ENCODE measurements around the gene TRIP6.

TRIP6 gene

DNA sequence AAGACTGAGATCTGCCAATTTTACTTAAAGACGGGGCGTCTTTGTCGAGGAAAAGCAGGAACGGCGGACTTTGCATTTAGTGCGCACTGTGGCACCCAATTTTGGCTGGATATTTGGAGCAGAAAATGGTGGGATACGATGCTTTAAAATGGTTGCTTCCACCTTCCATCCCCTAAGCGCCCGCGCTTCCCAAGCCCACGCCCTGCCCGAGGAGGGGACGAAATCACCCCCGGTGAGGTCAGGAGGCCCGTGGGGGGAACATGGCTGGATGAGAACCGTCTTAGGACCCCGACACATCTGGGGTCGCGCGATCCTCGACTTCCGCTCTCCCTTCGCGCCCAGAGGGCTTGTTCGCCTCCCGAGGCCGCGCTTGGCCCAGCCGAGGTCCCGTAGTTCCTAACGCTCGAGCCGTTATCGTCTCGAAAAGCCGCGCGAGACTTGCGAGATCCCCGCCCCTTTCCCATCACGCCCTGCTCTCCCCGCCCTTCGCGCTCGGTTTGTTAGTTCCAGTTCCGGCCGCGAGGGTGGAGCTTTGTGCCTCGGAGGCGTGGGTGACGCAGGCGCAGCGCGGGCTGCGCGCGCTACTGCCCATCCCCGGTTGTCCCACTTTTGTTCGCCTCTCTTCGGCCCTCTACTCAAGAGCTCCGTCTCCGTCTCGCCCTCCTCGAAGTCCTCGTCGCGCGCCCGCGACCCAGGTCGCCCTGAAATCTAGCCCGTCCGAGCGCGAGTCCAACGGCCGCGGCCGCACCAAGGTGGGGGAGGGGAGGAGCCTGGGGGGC lies 7.6 kb downstream of the TRIP6 start, which contains the start of gene SRRT:
SRRT (plus strand) TSS at position 527 of the 779 bp plus-strand sequence. CDS start 488 bp downstream, outside the sequence.
- DNase-seq: peak; percentile 99

DNA sequence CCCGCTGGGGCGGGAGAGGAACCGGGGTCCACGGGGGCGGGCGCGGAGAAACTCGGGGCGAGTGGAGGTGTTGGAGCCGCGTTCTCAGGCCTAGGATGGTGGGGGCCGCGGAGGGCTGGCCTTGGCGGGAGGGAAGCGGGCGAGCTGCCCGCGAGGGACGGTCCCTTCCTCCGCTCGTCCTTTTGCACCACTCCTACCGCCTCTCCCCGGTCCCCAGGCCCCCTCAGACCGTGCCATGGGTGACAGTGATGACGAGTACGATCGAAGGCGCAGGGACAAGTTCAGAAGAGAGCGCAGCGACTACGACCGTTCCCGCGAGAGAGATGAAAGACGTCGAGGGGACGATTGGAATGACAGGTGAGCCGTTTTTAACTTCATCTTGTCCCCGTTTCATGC lies 8.2 kb downstream of the TRIP6 start:
- DNase-seq: peak; percentile 13 to 40

DNA sequence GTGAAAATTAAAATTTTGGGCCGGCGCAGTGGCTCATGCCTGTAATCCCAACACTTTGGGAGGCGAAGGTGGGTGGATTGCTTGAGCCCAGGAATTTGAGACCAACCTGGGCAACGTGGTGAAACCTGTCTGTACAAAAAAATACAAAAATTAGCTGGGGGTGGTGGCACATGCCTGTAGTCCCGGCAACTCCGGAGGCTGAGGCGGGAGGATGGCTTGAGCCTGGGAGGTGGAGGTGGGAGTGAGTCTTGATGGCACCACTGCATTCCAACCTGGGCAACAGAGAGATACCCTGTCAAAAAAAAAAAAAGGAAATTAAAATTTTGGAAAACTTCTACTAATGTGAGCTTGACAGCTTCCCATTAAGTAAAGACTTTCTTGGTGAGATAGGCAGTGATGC lies 10.8 kb downstream of the TRIP6 start:
- DNase-seq: no peak

DNA sequence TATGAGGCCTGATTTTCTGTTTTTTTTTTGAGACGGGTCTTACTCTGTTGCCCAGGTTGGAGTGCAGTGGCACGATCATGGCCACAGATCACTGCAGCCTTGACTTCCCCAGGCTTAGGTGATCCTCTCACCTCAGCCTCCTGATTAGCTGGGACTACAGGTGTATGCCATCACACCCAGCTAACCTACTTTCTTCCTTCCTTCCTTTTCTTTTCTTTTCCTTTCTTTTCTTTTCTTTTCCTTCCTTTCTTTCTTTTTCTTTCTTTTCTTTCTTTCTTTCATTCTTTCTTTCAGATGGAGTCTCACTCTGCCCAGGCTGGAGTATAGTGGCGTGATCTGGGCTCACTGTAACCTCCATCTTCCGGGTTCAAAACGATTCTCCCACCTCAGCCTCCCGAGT lies 11.5 kb downstream of the TRIP6 start:
- DNase-seq: no peak

DNA sequence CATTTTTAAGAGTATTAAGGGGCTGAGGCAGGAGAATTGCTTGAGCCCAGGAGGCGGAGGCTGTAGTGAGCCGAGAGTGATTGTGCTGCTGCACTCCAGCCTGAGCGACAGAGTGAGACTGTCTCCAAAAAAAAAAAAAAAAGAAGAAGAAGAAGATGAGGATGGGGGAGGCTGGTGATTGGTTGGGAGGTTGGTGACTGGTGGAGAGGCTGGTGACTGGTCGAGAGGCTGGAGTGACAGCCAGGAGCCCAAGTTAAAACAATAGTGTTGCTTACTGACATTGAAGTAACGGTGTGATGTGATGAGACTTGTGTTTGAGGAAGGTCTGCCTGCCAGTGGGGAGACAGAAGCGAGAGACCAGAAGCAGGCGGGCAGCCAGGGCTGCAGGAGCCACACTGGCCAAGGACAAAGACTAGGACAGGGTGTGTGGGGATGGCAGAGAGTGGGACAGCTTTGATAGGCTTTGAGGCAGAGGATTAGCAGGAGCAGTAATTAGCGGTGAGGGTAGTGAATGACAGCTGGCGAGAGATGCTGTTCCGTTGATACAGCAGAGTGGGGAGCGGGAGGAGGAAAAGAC lies 12.6 kb downstream of the TRIP6 start:
- no peak for DNase-seq

DNA sequence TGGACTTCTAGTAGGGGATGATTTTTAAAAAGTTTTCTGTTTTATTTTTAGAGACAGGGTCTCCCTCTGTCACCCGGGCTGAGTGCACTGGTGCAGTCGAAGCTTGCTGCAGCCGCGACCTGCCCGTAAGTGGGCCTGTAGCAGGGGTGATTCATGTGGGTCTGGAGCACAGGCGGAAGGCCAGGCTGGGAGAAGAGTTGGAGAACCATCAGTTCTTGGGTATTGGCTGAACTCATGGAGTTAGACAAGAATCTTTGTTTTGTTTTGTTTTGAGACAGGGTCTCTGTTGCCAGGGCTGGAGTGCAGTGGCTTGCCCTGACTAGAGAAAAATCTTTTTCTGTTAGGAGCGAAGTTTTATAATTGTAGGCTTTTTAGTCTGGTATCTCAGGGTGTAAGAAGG lies 13.5 kb downstream of the TRIP6 start:
- DNase-seq: no peak

DNA sequence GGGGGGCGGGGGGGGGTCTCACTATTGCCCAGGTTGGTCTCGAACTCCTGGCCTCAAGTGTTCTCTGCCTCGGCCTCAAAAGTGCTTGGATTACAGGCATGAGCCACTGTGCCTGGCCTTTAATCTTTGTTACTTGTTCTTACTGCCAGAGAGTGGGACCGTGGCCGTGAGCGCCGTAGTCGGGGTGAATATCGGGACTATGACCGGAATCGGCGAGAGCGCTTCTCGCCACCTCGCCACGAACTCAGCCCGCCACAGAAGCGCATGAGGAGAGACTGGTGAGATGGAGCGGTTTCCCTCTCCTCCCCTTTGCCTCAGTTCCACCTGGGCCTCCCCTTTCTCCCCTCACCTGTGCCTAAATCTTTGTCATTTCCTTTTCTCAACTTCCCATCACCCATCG lies 13.9 kb downstream of the TRIP6 start:
- DNase-seq: no peak

DNA sequence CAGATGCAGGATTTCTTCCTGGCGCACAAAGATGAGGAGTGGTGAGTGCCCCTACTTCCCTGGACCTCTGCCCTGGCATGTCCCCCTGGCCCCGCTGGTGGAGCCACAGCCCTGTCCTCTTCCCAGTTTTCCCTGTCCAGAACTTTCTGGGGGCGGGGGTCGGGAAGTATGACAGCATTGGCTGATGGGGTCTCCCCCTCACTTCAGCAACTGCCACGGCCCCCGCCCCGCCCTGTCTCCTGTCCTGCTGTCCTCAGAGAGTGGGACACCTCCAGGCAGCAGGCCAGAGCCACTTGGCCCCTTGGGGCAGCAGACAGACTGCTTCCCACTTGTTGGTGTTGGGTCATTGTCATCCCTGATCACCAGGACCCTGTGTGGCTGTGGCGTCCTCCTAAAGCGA lies 15.0 kb downstream of the TRIP6 start:
- DNase-seq: no peak

DNA sequence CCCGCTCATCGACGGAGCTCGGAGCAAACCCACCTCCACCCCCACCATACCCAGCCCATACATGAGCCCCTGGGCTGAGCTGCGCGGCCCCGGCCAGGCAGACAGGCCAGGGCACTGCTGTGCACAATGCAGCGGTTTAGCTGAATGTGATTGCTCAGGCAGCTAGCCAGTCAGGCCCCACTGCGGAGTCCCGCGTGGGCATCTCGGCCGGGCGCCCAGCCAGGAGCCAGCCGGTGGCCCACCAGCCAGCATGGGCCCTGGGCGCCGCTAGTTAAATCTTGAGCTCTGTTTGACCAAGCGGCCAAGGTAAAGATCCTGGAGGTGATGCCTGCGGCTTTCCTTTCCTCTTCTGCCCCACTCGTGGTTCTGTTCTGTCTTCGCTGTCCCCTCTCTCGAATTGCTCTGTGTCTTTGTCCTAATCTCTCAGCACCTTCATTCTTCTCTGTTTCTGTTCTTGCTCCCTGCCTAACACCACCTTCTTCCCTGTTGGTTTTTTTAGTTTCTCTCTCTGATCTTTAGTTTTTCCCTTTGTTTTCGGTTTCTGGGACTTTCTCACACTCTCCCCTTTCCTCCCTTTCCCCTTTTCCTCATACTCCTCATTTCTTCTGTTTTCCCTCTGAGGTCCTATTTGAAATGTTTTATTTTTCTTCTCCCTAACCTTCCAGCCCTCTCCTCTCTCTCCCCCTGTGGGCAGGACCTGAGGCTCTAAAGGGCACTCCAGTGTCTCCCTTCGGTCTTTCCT lies 15.8 kb downstream of the TRIP6 start:
- no peak for DNase-seq

DNA sequence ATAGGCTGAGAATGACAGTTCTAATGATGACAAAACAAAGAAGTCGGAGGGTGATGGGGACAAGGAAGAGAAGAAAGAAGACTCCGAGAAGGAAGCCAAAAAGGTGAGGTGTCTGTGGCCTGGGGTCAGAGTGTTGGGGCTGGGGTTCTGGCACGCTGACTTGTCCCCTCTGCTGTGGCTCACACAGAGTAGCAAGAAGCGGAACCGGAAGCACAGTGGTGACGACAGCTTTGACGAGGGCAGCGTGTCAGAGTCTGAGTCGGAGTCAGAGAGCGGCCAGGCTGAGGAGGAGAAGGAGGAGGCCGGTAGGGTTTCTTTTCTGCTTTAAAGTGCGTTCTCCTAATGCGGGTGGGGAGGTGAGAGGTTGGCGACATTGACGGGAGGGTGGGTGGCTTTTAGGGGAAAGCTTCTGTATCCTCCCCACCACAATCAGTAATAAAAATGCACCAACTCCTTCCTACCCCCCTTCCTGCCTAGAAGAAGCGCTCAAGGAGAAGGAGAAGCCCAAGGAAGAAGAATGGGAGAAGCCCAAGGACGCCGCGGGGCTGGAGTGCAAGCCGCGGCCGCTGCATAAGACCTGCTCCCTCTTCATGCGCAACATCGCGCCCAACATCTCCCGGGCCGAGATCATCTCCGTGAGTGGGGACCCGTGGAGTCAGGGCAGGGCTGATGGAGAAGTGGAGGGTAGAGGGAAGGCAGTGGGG lies 17.7 kb downstream of the TRIP6 start:
- no peak for DNase-seq

DNA sequence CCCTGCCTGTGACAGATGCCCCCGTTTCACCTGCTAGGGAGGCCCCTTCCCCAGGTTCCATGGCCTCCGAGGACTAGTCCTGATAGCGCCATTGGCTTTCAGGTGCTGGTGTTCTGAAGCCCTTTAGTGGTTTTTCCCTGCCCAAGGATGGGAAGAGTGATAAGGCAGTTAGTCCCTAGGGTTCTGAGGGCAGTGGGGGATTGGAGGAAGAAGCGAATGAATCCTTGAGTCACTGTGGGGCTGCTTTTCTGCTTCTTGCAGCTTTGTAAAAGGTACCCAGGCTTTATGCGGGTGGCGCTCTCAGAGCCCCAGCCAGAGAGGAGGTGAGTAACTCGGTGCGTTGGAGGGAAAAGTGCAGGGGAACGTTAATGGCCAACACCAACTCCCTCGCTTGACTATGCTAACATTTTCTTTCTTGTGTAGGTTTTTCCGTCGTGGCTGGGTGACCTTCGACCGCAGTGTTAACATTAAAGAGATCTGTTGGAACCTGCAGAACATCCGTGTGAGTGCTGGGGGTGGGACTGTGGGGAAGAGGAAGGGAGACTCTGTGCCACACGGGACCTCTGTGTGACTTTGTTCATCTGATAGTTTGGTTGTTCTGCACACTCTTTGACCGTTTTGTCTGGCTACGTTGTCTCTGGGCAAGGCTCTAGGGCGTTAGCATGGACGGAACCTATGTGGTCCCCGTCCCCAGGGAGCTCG lies 18.4 kb downstream of the TRIP6 start:
- no peak for DNase-seq

DNA sequence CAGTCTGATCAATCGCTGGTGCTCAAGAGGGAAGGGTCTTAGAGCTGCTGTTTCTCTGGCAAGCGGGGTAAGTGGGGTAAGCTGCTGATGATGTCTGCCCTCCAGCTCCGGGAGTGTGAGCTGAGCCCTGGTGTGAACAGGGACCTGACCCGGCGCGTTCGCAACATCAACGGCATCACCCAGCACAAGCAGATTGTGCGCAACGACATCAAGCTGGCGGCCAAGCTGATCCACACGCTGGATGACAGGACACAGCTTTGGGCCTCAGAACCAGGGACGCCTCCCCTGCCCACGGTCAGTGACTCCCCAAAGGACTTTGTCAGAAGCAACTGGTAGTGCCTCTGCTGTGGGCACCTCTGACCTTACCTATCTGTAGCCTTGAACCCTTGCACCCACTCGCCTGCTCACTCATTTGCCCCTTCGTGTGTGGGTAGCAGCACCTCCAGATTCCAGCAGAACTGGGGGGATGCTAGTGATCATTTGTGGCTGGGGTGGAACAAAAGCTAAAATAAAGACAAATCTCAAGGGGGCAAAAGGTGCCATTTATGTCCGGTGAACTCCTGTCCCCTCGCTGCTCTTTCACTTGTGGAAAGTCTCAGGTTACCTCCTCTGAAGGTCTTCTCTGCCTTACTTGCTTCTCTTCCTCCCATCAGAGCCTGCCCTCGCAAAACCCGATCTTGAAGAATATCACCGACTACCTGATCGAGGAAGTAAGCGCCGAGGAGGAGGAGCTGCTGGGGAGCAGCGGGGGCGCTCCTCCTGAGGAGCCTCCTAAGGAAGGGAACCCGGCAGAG lies 19.2 kb downstream of the TRIP6 start:
- DNase-seq: no peak

DNA sequence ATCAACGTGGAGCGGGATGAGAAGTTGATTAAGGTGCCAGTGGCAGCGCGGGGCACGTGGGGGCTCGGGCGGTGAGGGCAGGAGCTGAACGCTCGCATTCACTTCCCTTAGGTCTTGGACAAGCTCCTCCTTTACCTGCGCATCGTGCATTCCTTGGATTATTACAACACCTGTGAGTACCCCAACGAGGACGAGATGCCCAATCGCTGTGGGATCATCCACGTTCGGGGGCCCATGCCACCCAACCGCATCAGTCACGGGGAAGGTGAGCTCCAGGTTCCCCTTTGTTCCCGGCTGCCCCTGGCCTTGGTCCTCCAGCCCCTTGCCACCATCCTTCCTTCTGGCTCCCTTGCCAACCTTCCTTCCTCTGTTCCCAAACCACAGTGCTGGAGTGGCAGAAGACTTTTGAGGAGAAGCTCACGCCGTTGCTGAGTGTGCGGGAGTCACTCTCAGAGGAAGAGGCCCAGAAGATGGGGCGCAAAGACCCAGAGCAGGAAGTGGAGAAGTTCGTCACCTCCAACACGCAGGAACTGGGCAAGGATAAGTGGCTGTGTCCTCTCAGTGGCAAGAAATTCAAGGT lies 19.8 kb downstream of the TRIP6 start:
- DNase-seq: no peak

DNA sequence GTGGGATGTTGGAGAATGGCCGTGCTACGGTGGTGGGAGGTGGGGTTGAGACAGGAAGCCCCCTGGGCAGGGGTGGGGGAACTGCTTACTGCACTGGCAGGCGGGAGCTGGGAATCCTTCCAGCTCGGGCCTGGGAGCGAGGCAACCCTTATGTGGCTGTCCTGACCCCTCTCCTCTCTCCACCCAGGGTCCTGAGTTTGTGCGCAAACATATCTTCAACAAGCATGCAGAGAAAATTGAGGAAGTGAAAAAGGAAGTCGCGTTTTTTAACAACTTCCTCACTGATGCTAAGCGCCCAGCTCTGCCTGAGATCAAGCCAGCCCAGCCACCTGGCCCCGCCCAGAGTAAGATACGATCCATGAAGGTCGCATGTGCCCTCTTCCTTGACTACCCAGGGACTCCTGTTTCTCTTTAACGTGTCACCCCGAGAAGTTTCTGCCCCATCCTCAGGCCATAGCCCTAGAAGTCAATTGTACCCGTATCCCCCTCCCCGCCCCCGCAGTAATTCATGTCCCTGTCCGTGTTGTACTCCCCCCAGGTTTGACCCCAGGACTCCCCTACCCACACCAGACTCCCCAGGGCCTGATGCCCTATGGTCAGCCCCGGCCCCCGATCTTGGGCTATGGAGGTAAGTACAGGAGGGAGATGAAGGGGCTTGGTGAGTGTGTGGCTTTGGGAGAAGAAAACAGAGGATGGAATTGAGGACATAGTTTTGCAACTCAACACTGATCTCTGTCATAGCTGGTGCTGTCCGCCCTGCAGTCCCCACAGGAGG lies 20.5 kb downstream of the TRIP6 start:
- DNase-seq: peak; percentile 80

DNA sequence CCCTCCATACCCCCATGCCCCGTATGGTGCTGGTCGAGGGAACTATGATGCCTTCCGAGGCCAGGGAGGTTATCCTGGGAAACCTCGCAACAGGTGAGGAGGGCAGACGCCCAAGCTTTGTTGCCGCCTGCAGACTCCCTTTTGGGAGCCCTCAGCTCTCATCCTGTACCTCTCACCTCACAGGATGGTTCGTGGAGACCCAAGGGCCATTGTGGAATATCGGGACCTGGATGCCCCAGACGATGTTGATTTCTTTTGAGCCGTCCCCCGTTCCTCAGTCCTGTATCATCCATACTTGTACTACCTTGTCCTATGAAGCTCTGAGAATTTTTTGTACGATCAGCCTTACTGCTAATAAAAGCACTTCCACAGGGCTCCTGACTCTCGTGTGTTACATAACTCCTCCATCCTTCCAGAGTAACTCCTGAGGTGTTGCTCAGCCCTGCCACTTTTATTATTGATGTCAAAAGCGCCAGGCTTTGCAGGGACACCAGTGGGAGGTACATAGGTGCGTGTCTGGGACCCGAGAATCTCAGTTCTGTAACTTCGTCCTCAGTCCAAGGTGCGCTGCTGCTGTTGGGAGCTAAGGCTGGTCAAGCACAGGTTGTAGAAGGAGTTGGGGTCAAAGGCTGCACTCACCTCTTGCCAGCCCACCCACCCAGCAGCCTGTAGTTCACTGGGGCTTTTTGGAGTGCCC lies 21.3 kb downstream of the TRIP6 start:
- no peak for DNase-seq

DNA sequence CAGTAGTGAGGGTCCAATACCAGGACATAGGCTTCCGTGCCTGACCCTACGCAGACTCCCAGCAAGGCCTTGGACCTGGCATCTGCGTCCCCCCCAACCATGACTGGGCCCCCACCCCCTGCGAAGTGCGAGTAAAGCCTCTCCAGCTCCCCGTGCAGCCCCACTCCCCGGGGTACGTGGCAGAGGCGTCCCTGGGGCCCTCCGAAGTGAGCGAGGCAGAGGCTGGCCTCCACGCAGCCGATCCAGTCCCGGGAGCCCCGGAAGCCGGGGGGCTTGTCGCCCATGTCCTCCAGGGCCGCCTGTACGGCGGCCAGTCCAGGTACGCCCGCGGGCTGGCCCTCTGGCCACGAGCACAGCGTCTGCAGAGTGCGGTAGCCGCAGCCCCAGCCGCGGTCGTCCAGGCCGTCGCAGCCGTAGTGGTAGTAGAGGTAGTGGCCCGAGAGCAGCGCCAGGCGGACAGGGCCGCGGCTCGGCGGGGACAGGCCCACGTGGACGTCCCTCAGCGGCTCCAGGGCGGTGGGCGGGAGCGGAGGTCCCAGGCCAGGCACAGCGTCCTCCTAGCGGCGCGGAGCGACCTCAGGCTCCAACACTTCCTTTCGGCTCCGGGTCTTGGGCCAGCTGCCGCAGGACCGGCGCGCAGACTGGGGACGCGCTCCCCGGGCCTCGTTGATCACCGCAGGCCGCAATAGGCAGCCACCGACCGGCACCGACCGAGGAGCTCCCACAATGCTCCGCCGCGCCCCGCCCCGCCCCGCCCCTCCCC lies 22.0 kb downstream of the TRIP6 start, which contains the start of gene UFSP1:
UFSP1 (minus strand) TSS at position 728 of the 763 bp plus-strand sequence; CDS start at position 284, 444 bp downstream.
- peak in 1 of 2 donors; percentile 29 for DNase-seq

DNA sequence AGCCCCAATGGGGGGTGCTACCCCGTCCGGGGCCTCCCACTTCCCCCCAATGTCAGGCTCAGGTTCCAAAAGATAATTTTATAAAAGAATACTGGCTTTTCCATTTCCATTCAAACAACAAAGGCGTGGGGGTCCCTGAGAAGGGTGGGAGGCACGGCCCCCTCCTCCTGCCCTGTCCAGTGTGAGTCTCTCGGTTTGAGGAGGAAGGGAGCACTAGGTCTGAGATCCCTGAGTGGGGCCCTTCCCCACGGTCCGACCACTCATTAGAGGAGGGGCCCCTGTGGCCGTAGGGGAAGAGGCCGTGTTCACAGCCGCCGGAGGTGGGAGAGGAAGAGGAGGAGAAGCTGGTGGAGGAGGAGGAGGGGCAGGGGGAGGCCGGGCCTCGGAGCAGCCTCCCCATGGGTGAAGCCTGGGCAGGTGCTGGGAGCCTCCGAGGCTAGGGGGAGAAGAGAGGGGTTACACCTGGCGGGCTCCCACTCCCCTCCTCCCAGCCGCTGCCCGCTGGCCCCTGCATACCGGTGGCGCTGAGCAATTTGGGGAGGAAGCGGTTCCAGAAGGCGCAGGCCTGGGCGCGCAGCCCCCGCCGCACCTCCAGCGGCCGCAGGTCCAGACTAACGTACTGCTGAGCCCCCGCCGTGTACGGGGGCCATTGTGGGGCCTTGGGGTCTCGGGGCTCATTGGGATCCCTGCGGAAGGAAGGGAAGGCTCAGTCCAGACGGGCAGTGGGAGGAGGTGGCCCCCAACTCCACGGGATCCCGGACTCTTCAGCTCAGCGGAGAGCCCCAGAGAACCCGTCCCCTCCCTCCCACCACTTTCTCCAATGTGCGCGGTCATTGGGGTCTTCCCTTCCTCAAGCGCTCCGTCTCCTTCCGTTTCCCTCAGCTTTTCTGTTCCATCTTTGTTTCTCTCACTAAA lies 23.7 kb downstream of the TRIP6 start:
- DNase-seq: no peak

Measured in inflammatory macrophage (primary cell).